Erythroblast (primary cell): Measurements from ENCODE around the gene EBP.

Experiments used
- DNase-seq, 2 experiments: peaks; one replicate each; lab custom pipeline; 2025; lab: John Stamatoyannopoulos, UW
- GATA1 ChIP-seq: IDR thresholded peaks from 2 replicates; pipeline ENCODE4 v1.6.1; 2011; ENCODE audit warnings: low read depth, mild to moderate bottlenecking, control low read depth, low read length, moderate library complexity
- POLR2A ChIP-seq: IDR thresholded peaks from 2 replicates; pipeline ENCODE4 v1.6.1; 2011; ENCODE audit warnings: mild to moderate bottlenecking, low read length

The EBP gene

GRCh38 chrX:48521353-48522243 lies at the start of gene EBP:
Gene EBP (plus strand): TSS chrX:48521808. CDS start chrX:48523772, 1,964 bp downstream.
- TF ChIP-seq GATA1: no peak
- peak; percentile 76 for TF ChIP-seq POLR2A

GRCh38 chrX:48472225-48472624 lies 49.4 kb upstream of the EBP start:
- no peak for DNase-seq
- no peak for TF ChIP-seq POLR2A
- TF ChIP-seq GATA1: no peak

More at GRCh38 chrX:48521353-48522243, at the start of gene EBP:
- DNase-seq: peak; percentile 92 to 94

- TF ChIP-seq POLR2A (no peak), GATA1 (no peak)
- peak in 1 of 2 experiments; percentile 4 for DNase-seq
Measured at GRCh38 chrX:48472851-48473703, 48.5 kb upstream of the EBP start.

- TF ChIP-seq GATA1 (no peak), POLR2A (no peak)
- DNase-seq: no peak
Measured at GRCh38 chrX:48473704-48473990, 48.0 kb upstream of the EBP start.

- peak; percentile 25 to 28 for DNase-seq
- TF ChIP-seq POLR2A (no peak), GATA1 (no peak)
Measured at GRCh38 chrX:48474127-48474526, 47.5 kb upstream of the EBP start.

GRCh38 chrX:48474581-48474980 lies 47.0 kb upstream of the EBP start:
- DNase-seq: no peak
- TF ChIP-seq GATA1 (no peak), POLR2A (no peak)

GRCh38 chrX:48475296-48475695 lies 46.3 kb upstream of the EBP start:
- TF ChIP-seq GATA1 (no peak), POLR2A (no peak)
- DNase-seq: peak; percentile 39

- TF ChIP-seq POLR2A: peak; percentile 45
- no peak for TF ChIP-seq GATA1
- peak; percentile 86 to 90 for DNase-seq
Measured at GRCh38 chrX:48475774-48476577, 45.6 kb upstream of the EBP start, which contains the start of gene FTSJ1. Gene FTSJ1 (plus strand): TSS chrX:48476199. CDS start chrX:48478048, 1,849 bp downstream.

- DNase-seq: no peak
- TF ChIP-seq POLR2A (no peak), GATA1 (no peak)
Measured at GRCh38 chrX:48476919-48477318, 44.7 kb upstream of the EBP start.

- no peak for DNase-seq
- no peak for TF ChIP-seq POLR2A
- no peak for TF ChIP-seq GATA1
Measured at GRCh38 chrX:48477960-48478755, 43.5 kb upstream of the EBP start.

GRCh38 chrX:48478806-48479205 lies 42.8 kb upstream of the EBP start:
- TF ChIP-seq POLR2A: no peak
- TF ChIP-seq GATA1: no peak
- no peak for DNase-seq

- no peak for DNase-seq
- TF ChIP-seq POLR2A (no peak), GATA1 (no peak)
Measured at GRCh38 chrX:48480142-48480541, 41.5 kb upstream of the EBP start.

GRCh38 chrX:48480583-48480982 lies 41.0 kb upstream of the EBP start:
- no peak for DNase-seq
- no peak for TF ChIP-seq POLR2A
- TF ChIP-seq GATA1: no peak

- TF ChIP-seq POLR2A: no peak
- no peak for TF ChIP-seq GATA1
- DNase-seq: no peak
Measured at GRCh38 chrX:48482526-48482925, 39.1 kb upstream of the EBP start.
